H1 (cell line): Measurements from ENCODE around the gene LRRC3C. TPM values are rescaled to one million over a fixed set of nuclear protein-coding genes. Genes with fewer than 3 reads are reported as not detected.
A peak's percentile ranks its signal among the peaks of the same experiment; 100 is the strongest.

ENCODE experiments used
- ATF2 ChIP-seq: IDR thresholded peaks from 2 replicates; pipeline ENCODE4 v1.6.1; 2012; ENCODE audit warnings: low read length, inconsistent platforms
- CREB1 ChIP-seq: IDR thresholded peaks from 2 replicates; pipeline ENCODE4 v1.6.1; 2012; ENCODE audit warnings: inconsistent platforms
- EGR1 ChIP-seq: IDR thresholded peaks from 2 replicates; pipeline ENCODE4 v1.6.1; 2011; ENCODE audit warnings: low read depth, low read length, borderline replicate concordance
- HDAC2 ChIP-seq, 2 experiments: fragments of 300-600 bp in 1 of 2; sonication (generic) in 1 of 2; IDR thresholded peaks; 2 replicates each; pipeline ENCODE4 v1.6.1; 2011 to 2012; ENCODE audit warnings: low read depth in 2 of 2, low read length in 2 of 2, mild to moderate bottlenecking in 2 of 2, moderate library complexity in 2 of 2, borderline replicate concordance in 1 of 2, inconsistent platforms in 1 of 2
- NRF1 ChIP-seq: IDR thresholded peaks from 2 replicates; pipeline ENCODE4 v1.6.1; 2011; ENCODE audit warnings: mild to moderate bottlenecking, low read depth, low read length, improper control_type of control experiment
- PHF8 ChIP-seq: fragments of 200-600 bp; sonication (generic); conservative IDR thresholded peaks from 2 replicates; pipeline ENCODE4 v1.7.1; 2012; ENCODE audit warnings: low read depth, mild to moderate bottlenecking, inconsistent platforms, low read length, moderate library complexity
- POLR2AphosphoS5 ChIP-seq: IDR thresholded peaks from 2 replicates; pipeline ENCODE4 v1.6.1; 2011; ENCODE audit warnings: low read depth, low read length
- SAP30 ChIP-seq: fragments of 300-600 bp; sonication (generic); IDR thresholded peaks from 2 replicates; pipeline ENCODE4 v1.7.1; 2012; ENCODE audit warnings: low read length, moderate library complexity, mild to moderate bottlenecking, inconsistent platforms; ENCODE audit not compliant: insufficient read depth, insufficient replicate concordance
- SP1 ChIP-seq: IDR thresholded peaks from 2 replicates; pipeline ENCODE4 v1.6.1; 2011; ENCODE audit warnings: low read depth, low read length
- SP2 ChIP-seq: IDR thresholded peaks from 2 replicates; pipeline ENCODE4 v1.6.1; 2012; ENCODE audit warnings: mild to moderate bottlenecking, low read length, inconsistent platforms
- YY1 ChIP-seq: IDR thresholded peaks from 2 replicates; pipeline ENCODE4 v1.6.1; 2011; ENCODE audit warnings: low read depth, mild to moderate bottlenecking, low read length
- polyA plus RNA-seq, 7 experiments: library from polyadenylated mRNA; depleted of rRNA in 3 of 7; stranded (reverse) in 5 of 7; unstranded in 2 of 7; fragments of >200 nt in 5 of 7; fragments of 200-250 nt in 2 of 7; gene quantifications; 1 replicate in 5 of 7; 2 replicates in 1 of 7; 4 replicates in 1 of 7; pipeline versions ENCODE4 v1.2.1 to v1.2.3, GENCODE V29; 2011 to 2013; ENCODE audit warnings: missing spikeins in 2 of 7, mixed read lengths in 2 of 7
- total RNA-seq: library from RNA; stranded (reverse); fragmentation: NEBNext Ultra II Directional; extraction: Animal tissue kit (Norgen Biotek cat#: 25700); gene quantifications from 2 replicates; pipeline ENCODE4 v1.2.1, GENCODE V29; 2021

The LRRC3C gene
- total and polyA plus RNA-seq, 2 of the 8 experiments (the other 6 are each of a cell fraction or from before 2014, with no cell fraction given) = not detected

DNA sequence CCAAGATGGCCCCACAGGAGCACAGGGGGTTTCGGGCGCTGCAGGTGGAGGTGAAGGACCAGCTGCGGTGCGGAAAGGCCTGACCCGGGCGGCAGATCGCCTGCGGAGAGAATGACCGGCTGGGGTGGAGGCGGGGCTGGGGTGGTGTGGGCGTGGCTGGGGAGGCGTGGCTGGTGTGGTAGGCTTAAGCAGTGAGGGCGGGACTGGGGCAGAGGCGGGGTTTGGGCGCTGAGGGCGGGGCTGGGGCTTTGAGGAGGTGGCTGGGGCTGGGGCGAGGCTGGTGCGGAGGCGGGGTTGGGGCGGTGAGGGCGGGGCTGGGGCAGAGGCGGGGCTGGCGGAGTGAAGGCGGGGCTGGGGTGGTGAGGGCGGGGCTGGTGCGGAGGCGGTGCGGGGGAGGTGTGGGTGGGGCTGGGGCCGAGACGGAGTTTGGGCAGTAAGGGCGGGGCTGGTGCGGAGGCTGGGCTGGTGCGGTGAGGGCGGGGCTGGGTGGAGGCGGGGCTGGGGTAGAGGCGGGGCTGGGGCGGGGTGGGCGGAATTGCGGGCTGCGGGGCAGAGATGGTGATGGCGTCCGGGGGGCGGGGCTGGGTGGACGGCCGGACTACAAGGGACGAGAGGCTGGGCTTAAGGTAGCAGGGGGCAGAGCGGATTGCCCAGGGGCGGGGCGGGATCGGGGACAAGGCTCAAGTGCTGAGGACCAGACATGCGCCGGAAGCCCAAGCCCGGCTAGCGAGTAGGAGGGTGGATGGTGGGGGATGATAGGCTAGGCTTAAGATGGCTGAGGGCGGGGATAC lies 25.3 kb downstream of the LRRC3C start (continued):
- TF ChIP-seq NRF1 (peak; percentile 39), SP1 (peak; percentile 29; the same call in 1 of the 2 replicates), PHF8 (0 out of 2 replicates have a peak, but pooled peaks have one; percentile 33), POLR2AphosphoS5 (peak; percentile 41; the same call in 1 of the 2 replicates), CREB1 (0 out of 2 replicates have a peak, but pooled peaks have one; percentile 21), ATF2 (no peak), HDAC2 (IDR thresholded peaks at IDR 0.05; ENCODE audit: borderline replicate concordance in 1 of 2, low read depth in 2 of 2, low read length in 2 of 2) (no peak), SP2 (no peak), YY1 (peak; percentile 51; the same call in 1 of the 2 replicates), SAP30 (no peak), EGR1 (peak; percentile 32; the same call in 1 of the 2 replicates)
